ENCODE results near the gene RELA. TPM values are rescaled to one million over a fixed set of nuclear protein-coding genes. Genes with fewer than 3 reads are reported as not detected.

RELA gene
- total and polyA plus RNA-seq, 2 of the 13 experiments (the other 11 are each of a cell fraction or from before 2014, with no cell fraction given): 21.4 to 40.5 TPM

GRCh38 chr11:65616575-65617001 lies 46.1 kb downstream of the RELA start (continued):
- TF ChIP-seq RERE (CRISPR knock-in tag; IDR thresholded peaks at IDR 0.05; ENCODE audit: low read depth) (no peak), RARA (CRISPR knock-in tag; IDR thresholded peaks at IDR 0.05) (no peak; the same call in none of the 2 replicates), ZBTB38 (CRISPR knock-in tag; IDR thresholded peaks at IDR 0.05) (no peak), ZBTB2 (CRISPR knock-in tag; IDR thresholded peaks at IDR 0.05; ENCODE audit: low read depth) (no peak), ZC3H13 (CRISPR knock-in tag; IDR thresholded peaks at IDR 0.05) (0 out of 2 replicates have a peak, but pooled peaks have one; percentile 74), MBNL3 (CRISPR knock-in tag; conservative IDR thresholded peaks at IDR 0.05) (no peak), ZEB1 (IDR thresholded peaks at IDR 0.05; ENCODE audit: insufficient replicate concordance, low read depth) (no peak), PHF5A (CRISPR knock-in tag; IDR thresholded peaks at IDR 0.05; ENCODE audit: low read depth, unreplicated experiment) (no peak), NCOA1 (CRISPR knock-in tag; IDR thresholded peaks at IDR 0.05) (no peak), XBP1 (CRISPR knock-in tag; IDR thresholded peaks at IDR 0.05) (no peak), MEF2D (CRISPR knock-in tag; IDR thresholded peaks at IDR 0.05) (no peak), RFXANK (CRISPR knock-in tag; IDR thresholded peaks at IDR 0.05) (no peak), JARID2 (CRISPR knock-in tag; IDR thresholded peaks at IDR 0.05; ENCODE audit: insufficient replicate concordance) (no peak), IRF9 (CRISPR knock-in tag; IDR thresholded peaks at IDR 0.05; ENCODE audit: borderline replicate concordance) (no peak), EEA1 (CRISPR knock-in tag; IDR thresholded peaks at IDR 0.05; ENCODE audit: borderline replicate concordance) (no peak), FLYWCH1 (CRISPR knock-in tag; IDR thresholded peaks at IDR 0.05) (no peak), IRF1 (CRISPR knock-in tag; IDR thresholded peaks at IDR 0.05; ENCODE audit: low read depth) (no peak), POLR2A (IDR thresholded peaks at IDR 0.05; ENCODE audit: insufficient read depth in 1 of 2, low read depth in 2 of 2, low read length in 2 of 2) (peak in 1 of 2 experiments; percentile 85; a peak in 2 of 4 replicates), ZNF441 (CRISPR knock-in tag; IDR thresholded peaks at IDR 0.05; ENCODE audit: borderline replicate concordance) (no peak), ZBTB10 (CRISPR knock-in tag; IDR thresholded peaks at IDR 0.05; ENCODE audit: borderline replicate concordance) (no peak)

Data from HepG2 (cell line).